KMS-11 (cell line): Measurements from ENCODE around the gene CYB561D1.
A peak's percentile ranks its signal among the peaks of the same experiment; 100 is the strongest.

Experiments used
- H2AFZ ChIP-seq: fragments of 200-600 bp; sonication (generic); 2 replicates; pipeline ENCODE4 v1.6.1; 2016; ENCODE audit warnings: antibody characterized with exemption, mixed run types, low read depth
- H3K27ac ChIP-seq: fragments of 200-600 bp; sonication (generic); 2 replicates; pipeline ENCODE4 v1.6.1; 2016; ENCODE audit warnings: mild to moderate bottlenecking, mixed run types
- H3K27me3 ChIP-seq: fragments of 200-600 bp; sonication (generic); 2 replicates; pipeline ENCODE4 v1.6.1; 2017; ENCODE audit warnings: mild to moderate bottlenecking, low read depth, mixed run types, moderate library complexity; ENCODE audit not compliant: insufficient read depth
- H3K36me3 ChIP-seq: fragments of 200-600 bp; sonication (generic); 2 replicates; pipeline ENCODE4 v1.6.1; 2017; ENCODE audit warnings: mild to moderate bottlenecking, mixed run types; ENCODE audit not compliant: insufficient read depth
- H3K4me1 ChIP-seq: fragments of 200-600 bp; sonication (generic); 2 replicates; pipeline ENCODE4 v1.6.1; 2016; ENCODE audit warnings: mild to moderate bottlenecking, low read depth, mixed run types; ENCODE audit not compliant: poor library complexity, severe bottlenecking
- H3K4me2 ChIP-seq: fragments of 200-600 bp; sonication (generic); 2 replicates; pipeline ENCODE4 v1.7.0; 2016; ENCODE audit warnings: mild to moderate bottlenecking, mixed run types
- H3K4me3 ChIP-seq: fragments of 200-600 bp; sonication (generic); IDR thresholded peaks from 2 replicates; pipeline ENCODE4 v1.6.1; 2017; ENCODE audit warnings: low read depth, low read length, mixed read lengths; ENCODE audit not compliant: insufficient read depth
- H3K79me2 ChIP-seq: fragments of 200-600 bp; sonication (generic); 2 replicates; pipeline ENCODE4 v1.6.1; 2016; ENCODE audit warnings: low read depth, mixed run types; ENCODE audit not compliant: insufficient read depth
- H3K9ac ChIP-seq: fragments of 200-600 bp; sonication (generic); 2 replicates; pipeline ENCODE4 v1.6.1; 2016; ENCODE audit warnings: mild to moderate bottlenecking, mixed run types
- H4K20me1 ChIP-seq: fragments of 200-600 bp; sonication (generic); 2 replicates; pipeline ENCODE4 v1.6.1; 2016; ENCODE audit warnings: mild to moderate bottlenecking, mixed run types; ENCODE audit not compliant: insufficient read depth
- TF ChIP-seq, protein P1 (sequence below): fragments of 200-600 bp; sonication (generic); conservative IDR thresholded peaks from 2 replicates; pipeline ENCODE4 v1.6.1; 2017; ENCODE audit warnings: low read depth, mild to moderate bottlenecking, antibody characterized with exemption, low read length, moderate library complexity, mixed read lengths

CYB561D1 gene

GRCh38 chr1:109484519-109484975 lies 9.3 kb upstream of the CYB561D1 start:
- peaks cover 18% of the 10 kb centered on the region for H3K4me1 ChIP-seq
- peak overlapping the region; percentile 99 for H3K4me2 ChIP-seq
- H2AFZ ChIP-seq: peak overlapping the region; percentile 85
- H4K20me1 ChIP-seq: no peaks in the 10 kb centered on the region
- peak overlapping the region; percentile 100 for H3K4me3 ChIP-seq
- no peaks in the 10 kb centered on the region for H3K36me3 ChIP-seq
- peaks cover 9% of the 10 kb centered on the region; the same call in 1 of the 2 replicates for H3K79me2 ChIP-seq
- H3K9ac ChIP-seq: peak overlapping the region; percentile 98
- H3K27ac ChIP-seq: peak overlapping the region; percentile 85
- peaks cover 28% of the 10 kb centered on the region; the same call in 1 of the 2 replicates for H3K27me3 ChIP-seq
- TF ChIP-seq, protein P1, sequence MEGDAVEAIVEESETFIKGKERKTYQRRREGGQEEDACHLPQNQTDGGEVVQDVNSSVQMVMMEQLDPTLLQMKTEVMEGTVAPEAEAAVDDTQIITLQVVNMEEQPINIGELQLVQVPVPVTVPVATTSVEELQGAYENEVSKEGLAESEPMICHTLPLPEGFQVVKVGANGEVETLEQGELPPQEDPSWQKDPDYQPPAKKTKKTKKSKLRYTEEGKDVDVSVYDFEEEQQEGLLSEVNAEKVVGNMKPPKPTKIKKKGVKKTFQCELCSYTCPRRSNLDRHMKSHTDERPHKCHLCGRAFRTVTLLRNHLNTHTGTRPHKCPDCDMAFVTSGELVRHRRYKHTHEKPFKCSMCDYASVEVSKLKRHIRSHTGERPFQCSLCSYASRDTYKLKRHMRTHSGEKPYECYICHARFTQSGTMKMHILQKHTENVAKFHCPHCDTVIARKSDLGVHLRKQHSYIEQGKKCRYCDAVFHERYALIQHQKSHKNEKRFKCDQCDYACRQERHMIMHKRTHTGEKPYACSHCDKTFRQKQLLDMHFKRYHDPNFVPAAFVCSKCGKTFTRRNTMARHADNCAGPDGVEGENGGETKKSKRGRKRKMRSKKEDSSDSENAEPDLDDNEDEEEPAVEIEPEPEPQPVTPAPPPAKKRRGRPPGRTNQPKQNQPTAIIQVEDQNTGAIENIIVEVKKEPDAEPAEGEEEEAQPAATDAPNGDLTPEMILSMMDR: no peak

GRCh38 chr1:109485001-109485400 lies 8.9 kb upstream of the CYB561D1 start:
- H3K36me3 ChIP-seq: no peaks in the 10 kb centered on the region
- H2AFZ ChIP-seq: peak overlapping the region; percentile 85
- H3K27me3 ChIP-seq: peaks cover 24% of the 10 kb centered on the region; the same call in 1 of the 2 replicates
- peak overlapping the region; percentile 98; the same call in 1 of the 2 replicates for H3K9ac ChIP-seq
- peak overlapping the region; percentile 85; the same call in 1 of the 2 replicates for H3K27ac ChIP-seq
- peaks cover 9% of the 10 kb centered on the region; the same call in 1 of the 2 replicates for H3K79me2 ChIP-seq
- H3K4me1 ChIP-seq: peaks cover 18% of the 10 kb centered on the region
- TF ChIP-seq, protein P1: no peak
- no peaks in the 10 kb centered on the region for H4K20me1 ChIP-seq
- H3K4me3 ChIP-seq: peak overlapping the region; percentile 100
- H3K4me2 ChIP-seq: peak overlapping the region; percentile 99

GRCh38 chr1:109487261-109487660 lies 6.6 kb upstream of the CYB561D1 start:
- Histone ChIP-seq H3K9ac (no peak overlapping the region), H3K79me2 (peaks cover 9% of the 10 kb centered on the region; the same call in 1 of the 2 replicates), H3K4me1 (peaks cover 18% of the 10 kb centered on the region), H3K36me3 (no peaks in the 10 kb centered on the region), H3K27me3 (peaks cover 3% of the 10 kb centered on the region; the same call in 1 of the 2 replicates), H3K4me2 (no peak overlapping the region), H4K20me1 (no peaks in the 10 kb centered on the region), H3K4me3 (no peak overlapping the region), H3K27ac (no peak overlapping the region), H2AFZ (no peak overlapping the region)
- TF ChIP-seq, protein P1: no peak

DNA sequence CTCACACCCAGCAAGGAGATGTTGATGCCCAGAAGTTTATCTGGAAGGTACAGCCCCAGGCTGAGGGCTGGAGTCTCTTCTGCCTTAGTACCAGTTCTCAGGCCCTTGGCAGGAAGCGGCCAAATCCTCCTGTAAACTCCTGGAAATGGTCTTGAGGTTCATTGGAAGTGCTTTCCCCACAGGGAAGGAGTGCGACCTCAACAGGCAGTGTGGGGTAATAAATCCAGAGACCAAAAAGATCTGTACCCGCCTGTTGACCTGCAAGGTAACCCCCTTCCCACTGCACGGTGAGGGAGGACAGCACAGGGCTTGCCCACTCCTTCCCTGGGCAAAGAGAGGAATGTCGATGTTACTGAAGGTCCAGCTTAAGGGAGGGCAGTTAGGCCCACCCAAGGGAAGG lies 5.7 kb upstream of the CYB561D1 start:
- H2AFZ ChIP-seq: no peak overlapping the region
- H3K36me3 ChIP-seq: no peaks in the 10 kb centered on the region
- no peaks in the 10 kb centered on the region for H4K20me1 ChIP-seq
- no peak overlapping the region for H3K4me2 ChIP-seq
- TF ChIP-seq, protein P1: no peak
- H3K9ac ChIP-seq: no peak overlapping the region
- peaks cover 16% of the 10 kb centered on the region for H3K4me1 ChIP-seq
- no peak overlapping the region for H3K27ac ChIP-seq
- no peaks in the 10 kb centered on the region for H3K27me3 ChIP-seq
- no peak overlapping the region for H3K4me3 ChIP-seq
- peaks cover 9% of the 10 kb centered on the region; the same call in 1 of the 2 replicates for H3K79me2 ChIP-seq
